SHP77 treated with DMSO at 0.1 percent for 48 hours (cell line): Measurements from ENCODE around the gene CR1.
"Not testable (repeated sequence)": the region's sequence is repeated elsewhere in the genome, so short reads cannot be mapped to it uniquely, and the experiment has no call there.

ENCODE experiments used
- DNase-seq: peaks from one replicate; lab custom pipeline; 2025; lab: John Stamatoyannopoulos, UW

The CR1 gene

DNA sequence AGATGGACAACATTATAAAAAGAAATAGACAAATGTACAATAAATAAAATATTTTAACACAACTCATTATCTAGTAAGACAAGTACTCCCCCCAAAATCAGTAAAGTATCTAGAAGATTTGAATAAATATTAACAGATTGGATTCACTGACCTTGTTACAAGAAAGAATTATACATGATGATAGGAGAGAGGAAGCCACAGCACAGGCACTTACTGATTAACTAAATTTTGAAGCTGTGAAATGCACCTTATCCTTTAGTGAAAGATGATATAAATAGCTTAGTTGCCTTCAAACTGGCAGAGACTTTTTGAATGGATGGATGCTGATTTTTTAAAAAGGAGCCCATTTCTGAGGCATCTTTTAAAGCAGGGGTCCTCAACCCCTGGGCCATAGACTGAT, 8.5 kb downstream of the CR1 start:
- DNase-seq = no peak

GRCh38 chr1:207510444-207510843, 14.5 kb downstream of the CR1 start:
- DNase-seq = no peak

DNA sequence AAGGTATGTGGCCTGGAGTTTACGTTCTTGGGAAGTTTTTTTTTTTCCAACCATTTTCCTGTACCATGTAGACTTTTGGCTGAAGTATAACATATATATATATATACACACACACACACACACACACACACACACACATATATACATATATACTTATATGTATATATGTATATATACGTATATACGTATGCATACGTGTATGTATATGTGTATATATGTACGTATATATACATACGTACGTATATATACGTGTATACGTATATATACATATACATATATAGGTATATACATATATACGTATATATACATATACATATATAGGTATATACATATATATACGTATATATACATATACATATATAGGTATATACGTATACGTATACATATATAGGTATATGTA, 18.9 kb downstream of the CR1 start:
- no peak for DNase-seq

GRCh38 chr1:207516729-207517128, 20.8 kb downstream of the CR1 start:
- DNase-seq = no peak

GRCh38 chr1:207518608-207519236, 22.8 kb downstream of the CR1 start:
- no peak for DNase-seq

DNA sequence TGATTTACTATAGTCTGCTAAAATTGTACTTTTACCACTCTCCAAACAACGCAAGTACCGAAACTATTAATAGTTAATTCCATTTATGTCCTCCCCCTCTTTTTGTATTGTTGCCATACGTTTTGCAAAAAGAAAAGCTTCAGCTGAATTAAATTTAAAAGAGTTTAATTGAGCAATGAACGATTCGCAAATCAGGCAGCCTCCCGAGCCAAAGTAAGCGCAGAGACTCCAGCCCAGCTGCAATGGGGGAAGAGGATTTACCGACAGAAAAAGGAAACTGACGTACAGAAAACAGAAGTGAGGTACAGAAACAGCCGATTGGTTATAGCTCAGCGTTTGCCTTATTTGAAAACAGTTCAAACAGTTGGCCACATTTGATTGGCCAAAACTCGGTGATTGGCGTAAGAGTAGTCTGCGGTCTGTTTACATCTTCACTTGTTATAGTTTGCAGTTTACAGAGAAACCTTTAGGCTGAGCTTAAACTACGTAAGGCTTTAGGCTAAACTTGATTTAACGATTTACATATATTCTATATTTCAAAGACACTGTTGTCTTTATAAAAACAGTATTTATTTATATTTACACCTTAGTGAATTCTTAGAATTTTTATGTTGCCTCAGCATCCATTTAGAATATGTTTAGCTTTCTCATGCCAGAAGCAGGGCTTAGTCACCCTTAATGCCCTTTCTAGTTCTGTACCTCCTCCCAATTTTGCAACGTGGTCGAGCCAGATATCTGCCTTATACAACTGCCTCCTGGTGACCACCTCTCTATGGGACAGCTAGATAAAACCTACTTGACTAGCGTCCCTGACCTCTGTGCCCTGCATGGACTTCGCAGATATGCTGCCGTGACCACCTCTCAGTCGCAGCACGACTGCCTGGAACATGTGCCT, 23.8 kb downstream of the CR1 start:
- DNase-seq = no peak

DNA sequence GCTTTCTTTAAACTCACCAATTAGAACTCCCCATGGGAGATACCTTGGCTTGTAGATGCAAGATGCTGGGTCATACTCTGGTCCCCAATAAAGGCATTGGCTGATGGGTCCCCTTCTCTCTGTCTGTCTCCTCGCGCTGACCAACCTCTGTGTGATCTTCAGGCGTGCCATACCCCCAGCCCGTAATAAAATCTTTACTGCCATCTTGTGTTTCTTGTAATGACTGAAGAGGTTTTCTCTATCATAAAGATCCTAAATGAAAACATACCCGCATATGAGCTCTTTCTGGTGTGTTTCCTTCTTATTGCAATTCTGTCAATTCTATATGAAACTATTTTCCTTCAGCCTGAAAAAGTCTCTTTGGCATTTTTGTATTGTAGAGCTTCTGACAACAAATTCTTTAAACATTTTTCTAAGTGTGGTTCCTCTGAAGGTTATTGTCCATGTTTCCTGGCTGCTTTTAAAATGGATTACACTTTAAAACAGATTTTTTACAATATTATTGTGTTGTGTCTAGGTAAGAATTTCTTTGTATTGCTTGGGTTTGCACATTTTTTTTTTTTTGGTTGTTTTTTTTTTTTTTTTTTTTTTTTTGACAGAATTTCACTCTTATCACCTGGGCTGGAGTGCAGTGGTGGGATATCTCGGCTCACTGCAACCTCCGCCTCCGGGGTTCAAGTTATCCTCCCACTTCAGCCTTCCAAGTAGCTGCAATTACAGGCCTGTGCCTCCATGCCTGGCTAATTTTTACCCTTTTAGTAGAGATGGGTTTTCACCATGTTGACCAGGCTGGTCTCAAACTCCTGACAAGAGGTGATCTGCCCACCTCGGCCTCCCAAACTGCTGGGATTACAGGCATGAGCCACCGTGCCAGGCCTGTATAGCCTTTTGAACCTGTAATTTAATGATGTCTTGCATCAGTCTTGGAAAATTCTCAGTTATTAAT, 24.7 kb downstream of the CR1 start:
- not testable (repeated sequence) for DNase-seq

DNA sequence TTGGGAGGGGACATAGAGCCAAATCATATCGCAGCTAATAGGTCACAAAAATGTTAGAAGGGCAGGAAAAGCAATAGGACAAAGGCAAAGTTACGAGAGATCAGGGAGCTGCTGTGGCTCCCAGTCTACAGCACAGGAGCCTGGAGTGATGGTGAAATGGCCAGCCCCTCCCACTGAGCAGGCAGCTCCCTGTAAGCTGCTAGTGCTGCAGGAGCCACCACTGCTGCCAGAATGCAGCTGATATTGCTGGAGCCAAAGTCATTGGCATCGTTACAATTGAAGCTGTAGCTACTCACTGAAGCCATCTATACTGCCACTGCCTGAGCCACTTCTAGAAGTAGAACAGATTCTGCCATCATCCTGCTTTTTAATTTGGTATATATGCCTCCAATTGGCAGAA, 29.3 kb downstream of the CR1 start:
- DNase-seq = not testable (repeated sequence)

GRCh38 chr1:207528401-207528800, 32.4 kb downstream of the CR1 start:
- DNase-seq = not testable (repeated sequence)

- DNase-seq = not testable (repeated sequence)
Measured at GRCh38 chr1:207536263-207536662, 40.3 kb downstream of the CR1 start.

- not testable (repeated sequence) for DNase-seq
Measured at GRCh38 chr1:207546677-207547357, 50.9 kb downstream of the CR1 start.

GRCh38 chr1:207554823-207555222, 58.9 kb downstream of the CR1 start:
- DNase-seq = not testable (repeated sequence)

- DNase-seq = no peak
Measured at GRCh38 chr1:207565546-207566468, 69.8 kb downstream of the CR1 start.

GRCh38 chr1:207571926-207572325, 76.0 kb downstream of the CR1 start:
- DNase-seq = not testable (repeated sequence)

DNA sequence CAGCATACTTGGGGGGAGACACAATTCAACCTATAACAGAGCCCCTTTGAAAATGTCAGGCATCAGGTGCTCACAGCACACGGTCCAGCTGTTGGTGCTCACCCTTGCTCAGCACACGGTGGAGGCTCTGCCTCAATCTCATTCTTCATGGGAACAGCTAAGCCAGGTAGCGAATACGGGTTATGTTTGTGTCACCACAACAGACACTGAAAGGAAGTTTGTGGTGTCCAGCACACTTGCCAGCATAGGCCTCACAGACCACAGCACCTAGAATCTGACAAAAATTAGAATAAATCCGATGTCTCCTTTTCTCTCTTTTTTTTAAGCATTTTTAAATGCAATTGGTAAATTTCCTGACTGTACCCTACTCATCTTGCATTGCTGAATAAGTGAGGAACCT, 77.1 kb downstream of the CR1 start:
- DNase-seq = not testable (repeated sequence)

DNA sequence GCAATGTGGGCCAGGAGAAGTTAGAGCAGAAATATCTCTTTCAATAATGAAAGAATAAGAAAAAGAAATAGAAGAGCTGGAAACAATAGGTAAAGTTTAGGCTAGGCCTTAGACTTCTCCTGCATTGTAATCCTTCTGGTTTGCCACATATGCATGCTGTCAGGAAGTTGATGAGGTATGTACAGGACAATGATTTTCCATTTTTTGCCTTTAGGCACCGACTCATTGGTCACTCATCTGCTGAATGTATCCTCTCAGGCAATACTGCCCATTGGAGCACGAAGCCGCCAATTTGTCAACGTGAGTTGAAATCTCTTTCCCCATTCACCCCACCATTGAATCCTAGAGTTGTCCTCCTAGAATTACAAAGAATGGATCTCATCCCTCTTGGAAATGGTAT, 79.4 kb downstream of the CR1 start:
- DNase-seq = not testable (repeated sequence)

DNA sequence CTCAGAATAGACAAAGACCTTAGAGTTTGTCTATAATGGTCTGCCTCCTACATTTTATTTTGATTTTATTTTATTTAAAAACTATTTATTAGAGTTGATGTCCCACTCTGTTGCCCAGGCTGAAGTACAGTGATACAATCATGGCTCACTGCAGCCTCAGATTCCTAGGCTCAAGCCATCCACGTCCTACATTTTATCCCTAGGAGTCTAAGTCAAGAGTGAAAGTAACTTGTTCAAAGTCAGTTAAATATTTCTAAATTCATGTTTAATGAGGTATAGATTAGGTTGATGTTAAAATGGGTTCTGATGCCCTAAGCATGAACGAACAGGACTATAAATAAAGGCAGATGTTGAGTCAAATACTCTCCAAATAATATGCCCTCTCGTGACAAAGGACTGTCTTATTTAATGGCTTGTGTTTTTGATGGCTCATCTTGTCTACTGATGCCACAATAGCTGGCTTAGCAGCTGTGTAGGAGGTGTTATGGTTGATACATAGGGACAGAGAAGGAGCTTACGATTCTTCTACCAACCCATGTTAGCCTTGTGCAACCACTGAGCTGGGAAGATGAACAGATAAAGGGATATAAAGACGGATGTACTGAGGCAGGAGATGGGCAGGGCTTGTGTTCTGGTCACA, 83.0 kb downstream of the CR1 start:
- no peak for DNase-seq

GRCh38 chr1:207579436-207579799, 83.5 kb downstream of the CR1 start:
- no peak for DNase-seq

DNA sequence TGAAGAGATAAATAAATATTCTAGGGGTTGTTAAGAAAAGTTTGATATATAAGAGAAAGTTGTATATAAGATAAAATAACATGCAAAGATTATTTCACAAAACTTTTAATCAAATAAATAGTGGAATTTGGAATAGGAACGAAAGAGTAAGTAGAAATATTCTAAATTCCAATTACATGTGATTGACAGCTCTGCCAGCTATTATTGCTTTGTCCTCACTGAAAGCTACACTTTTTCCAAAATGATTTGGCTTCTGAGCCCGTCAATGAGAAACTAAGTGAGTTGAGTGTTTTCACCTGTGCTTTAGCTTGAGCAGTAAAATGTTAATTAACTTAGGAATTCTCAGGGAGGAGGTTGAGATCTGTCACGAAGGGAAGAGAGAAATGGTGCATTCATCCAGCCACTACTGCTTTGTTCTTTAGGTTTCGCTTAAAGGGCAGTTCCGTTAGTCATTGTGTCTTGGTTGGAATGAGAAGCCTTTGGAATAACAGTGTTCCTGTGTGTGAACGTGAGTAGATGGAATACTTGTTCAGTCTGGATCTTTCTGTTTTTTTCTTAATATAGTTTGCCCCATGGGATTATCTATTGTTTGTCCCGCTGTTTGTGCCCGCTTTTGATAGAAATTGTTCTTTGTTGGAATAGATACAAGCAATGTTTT, 85.7 kb downstream of the CR1 start:
- no peak for DNase-seq

DNA sequence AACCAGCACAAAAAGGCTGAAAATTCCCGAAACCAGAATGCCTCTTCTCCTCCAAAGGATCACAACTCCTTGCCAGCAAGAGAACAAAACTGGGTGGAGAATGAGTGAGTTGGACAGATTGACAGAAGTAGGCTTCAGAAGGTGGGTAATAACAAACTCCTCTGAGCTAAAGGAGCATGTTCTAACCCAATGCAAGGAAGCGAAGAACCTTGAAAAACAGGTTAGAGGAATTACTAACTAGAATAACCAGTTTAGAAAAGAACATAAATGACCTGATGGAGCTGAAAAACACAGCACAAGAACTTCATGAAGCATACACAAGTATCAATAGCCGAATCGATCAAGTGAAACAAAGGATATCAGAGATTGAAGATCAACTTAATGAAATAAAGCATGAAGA, 93.5 kb downstream of the CR1 start:
- DNase-seq = not testable (repeated sequence)
